Activated CD4-positive, alpha-beta T cell treated with anti-CD3 and anti-CD28 coated beads, Interleukin-2, amount 50 U/mL, for 48 hours (primary cell): ENCODE measurements around the gene SPRED2.

Experiments used
- DNase-seq, 2 experiments: peaks; one replicate each; pipeline ENCODE4 v3.0.0-alpha.2; 2020

The SPRED2 gene

DNA sequence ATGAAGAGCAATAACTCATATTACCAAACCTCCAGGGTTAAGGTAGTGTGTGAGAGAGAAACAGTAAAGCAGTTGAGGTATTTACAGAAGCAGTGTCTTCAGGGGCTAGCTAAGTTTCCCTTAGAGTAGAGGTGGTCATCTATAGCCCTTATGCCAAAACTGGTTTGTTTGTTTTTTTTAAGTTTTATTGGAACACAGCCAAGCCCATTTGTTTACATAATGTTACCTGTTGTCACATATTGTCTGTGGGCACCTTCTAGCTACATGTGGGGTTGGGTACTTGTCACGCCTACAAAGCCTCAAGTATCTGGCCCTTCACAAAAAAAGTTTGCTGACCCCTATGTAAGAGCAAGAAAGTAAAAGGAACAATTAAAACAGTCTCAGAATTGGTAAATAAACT lies 165.4 kb downstream of the SPRED2 start:
- no peak for DNase-seq

DNA sequence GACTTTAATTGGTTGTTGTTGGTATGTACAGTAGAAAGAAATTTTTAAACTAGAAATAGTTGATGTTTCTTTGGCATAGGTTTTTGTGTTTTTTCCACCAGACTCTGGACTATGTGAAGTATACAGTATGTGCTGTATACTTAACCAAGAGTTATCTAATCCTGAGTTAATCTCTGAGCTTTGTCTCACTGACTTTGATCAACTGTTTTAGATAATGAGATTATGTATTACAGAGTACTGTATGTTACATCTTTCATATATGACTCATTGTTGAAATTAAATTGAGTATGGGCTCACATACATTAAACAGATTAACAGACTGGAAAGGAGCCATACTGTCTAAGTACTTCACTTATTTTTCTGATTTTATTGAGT lies 166.7 kb downstream of the SPRED2 start:
- DNase-seq: no peak

DNA sequence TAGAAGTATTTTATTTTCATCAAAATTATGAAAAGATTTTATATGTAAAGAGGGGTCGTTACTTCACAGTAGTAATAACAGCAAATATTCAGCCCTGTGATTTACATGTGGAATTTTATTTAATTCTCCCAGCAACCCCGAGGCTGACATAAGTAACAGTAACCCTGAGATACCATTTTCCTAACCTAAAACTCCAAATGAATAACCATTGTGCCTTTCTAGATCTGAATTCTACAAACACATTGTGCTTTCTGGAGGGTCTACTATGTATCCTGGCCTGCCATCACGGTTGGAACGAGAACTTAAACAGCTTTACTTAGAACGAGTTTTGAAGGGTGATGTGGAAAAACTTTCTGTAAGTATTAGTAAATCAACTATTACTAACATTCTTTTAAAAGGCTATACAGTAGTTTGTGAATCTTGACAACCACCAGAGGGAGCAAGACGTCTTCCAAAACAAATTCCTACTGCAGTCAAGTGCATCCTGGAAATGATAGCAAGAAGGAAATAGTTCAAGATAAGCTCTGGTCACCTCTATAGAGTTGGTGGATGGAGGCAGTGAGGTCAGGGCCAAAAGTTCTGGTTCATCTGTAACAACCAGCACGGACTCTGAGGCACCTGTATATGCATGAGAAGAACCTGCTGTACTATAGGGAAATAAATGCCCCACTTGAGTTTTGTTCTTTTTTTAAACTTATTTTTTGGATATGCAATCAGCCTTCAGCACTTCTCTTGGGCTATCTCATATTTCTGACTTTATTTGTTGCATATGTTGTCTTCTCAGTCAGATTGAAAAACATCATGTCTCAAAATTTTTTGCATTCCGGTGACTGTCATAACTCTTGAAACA lies 167.4 kb downstream of the SPRED2 start:
- DNase-seq: no peak

DNA sequence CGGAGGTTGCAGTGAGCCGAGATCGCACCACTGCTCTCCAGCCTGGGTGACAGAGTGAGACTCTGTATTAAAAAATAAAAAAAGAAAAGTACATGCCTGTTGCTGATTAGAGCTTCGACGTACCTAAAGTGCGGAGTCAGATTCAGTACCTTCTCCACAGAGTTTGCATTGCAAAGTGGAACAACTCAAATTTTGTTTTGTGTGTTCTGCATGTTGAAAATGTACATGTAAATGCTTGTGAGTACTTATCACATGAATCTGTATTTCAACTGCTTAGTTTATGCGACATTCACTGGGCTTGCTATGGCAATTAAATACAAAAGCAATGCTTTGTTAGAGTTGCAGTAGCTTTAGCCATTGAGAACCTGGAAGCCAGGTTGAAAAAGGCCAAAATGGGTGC lies 168.4 kb downstream of the SPRED2 start:
- DNase-seq: no peak

DNA sequence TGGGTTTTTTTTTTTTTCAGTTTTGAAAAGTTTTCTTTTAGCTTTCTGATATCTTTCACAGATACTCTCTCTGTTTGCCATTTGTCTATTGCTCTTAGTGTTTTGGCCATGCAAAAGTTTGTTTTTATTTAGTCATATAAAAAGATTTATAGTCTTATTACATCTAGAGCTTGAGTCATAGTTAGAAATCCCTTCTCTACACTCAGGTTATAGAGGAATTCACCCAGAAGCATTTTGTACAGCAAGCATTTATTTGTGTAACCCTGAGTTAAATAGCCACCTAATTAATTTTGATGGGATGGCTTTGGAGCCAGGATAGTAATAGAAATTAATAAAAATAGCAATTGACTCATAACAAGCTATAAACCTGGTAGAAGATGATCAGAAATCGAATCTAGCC lies 169.1 kb downstream of the SPRED2 start:
- no peak for DNase-seq

DNA sequence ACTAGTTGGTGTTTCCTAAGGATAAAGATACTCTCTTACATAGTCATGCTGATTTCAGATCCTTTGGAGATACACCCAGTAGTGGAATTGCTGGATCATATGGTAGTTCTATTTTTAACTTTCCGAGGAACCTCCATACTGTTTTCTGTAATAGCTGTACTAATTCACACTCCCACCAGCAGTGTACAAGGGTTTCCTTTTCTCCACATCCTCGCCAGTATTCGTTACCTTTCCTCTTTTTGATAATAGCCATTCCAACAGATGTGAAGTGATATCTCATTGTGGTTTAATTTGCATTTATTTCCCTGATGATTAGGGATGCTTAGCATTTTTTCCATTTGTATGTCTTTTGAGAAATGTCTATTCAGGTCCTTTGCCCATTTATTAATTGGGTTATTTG lies 170.7 kb downstream of the SPRED2 start:
- DNase-seq: no peak
